Small intestine (tissue), 7 donors: ENCODE measurements around the gene TRPV2. TPM values are rescaled to one million over a fixed set of nuclear protein-coding genes. Genes with fewer than 3 reads are reported as not detected.
"Not testable (repeated sequence)": the region's sequence is repeated elsewhere in the genome, so short reads cannot be mapped to it uniquely, and the experiment has no call there.

ENCODE experiments used
- DNase-seq, 2 donors: peaks; one replicate each; pipeline versions ENCODE4 v3.0.0 to v3.0.0-alpha.2; 2013
- FAIRE-seq: peaks from 2 replicates; lab custom pipeline; 2012; peaks lifted over from hg19 to GRCh38; lab: Jason Lieb, UNC
- H3K27ac ChIP-seq, 3 donors: one replicate each; pipeline ENCODE4 v1.5.1; 2013; ENCODE audit warnings: low read length in 2 of 3, mild to moderate bottlenecking in 2 of 3, control low read depth in 1 of 3, inconsistent platforms in 1 of 3, low read depth in 1 of 3, moderate library complexity in 1 of 3
- H3K27me3 ChIP-seq, 3 donors: one replicate each; pipeline ENCODE4 v1.6.1; 2013; ENCODE audit warnings: low read length in 3 of 3, inconsistent platforms in 1 of 3; ENCODE audit not compliant: control insufficient read depth in 3 of 3, insufficient read depth in 3 of 3
- H3K36me3 ChIP-seq, 3 donors: one replicate each; pipeline ENCODE4 v1.6.1; 2013; ENCODE audit warnings: low read length in 3 of 3, inconsistent platforms in 1 of 3, low read depth in 1 of 3, mild to moderate bottlenecking in 1 of 3, moderate library complexity in 1 of 3; ENCODE audit not compliant: control insufficient read depth in 3 of 3, insufficient read depth in 2 of 3
- H3K4me1 ChIP-seq, 3 donors: one replicate each; pipeline ENCODE4 v1.6.1; 2013; ENCODE audit warnings: low read length in 2 of 3, inconsistent platforms in 1 of 3, low read depth in 1 of 3, mild to moderate bottlenecking in 1 of 3, moderate library complexity in 1 of 3; ENCODE audit not compliant: control insufficient read depth in 3 of 3, insufficient read depth in 2 of 3
- H3K4me3 ChIP-seq, 3 donors: one replicate each; pipeline ENCODE4 v1.5.1; 2013; ENCODE audit warnings: low read length in 3 of 3, control low read depth in 1 of 3, inconsistent platforms in 1 of 3, low read depth in 1 of 3, mild to moderate bottlenecking in 1 of 3, moderate library complexity in 1 of 3
- H3K9me3 ChIP-seq, 2 donors: one replicate each; pipeline ENCODE4 v1.6.1; 2013; ENCODE audit warnings: low read depth in 1 of 2, low read length in 1 of 2; ENCODE audit not compliant: control insufficient read depth in 2 of 2, insufficient read depth in 1 of 2
- WGBS, 3 donors: extraction: QIAGEN DNeasy Blood & Tissue Kit; methylation state at CpG; one replicate each; pipeline ENCODE4 v1.1.7; 2013; 5-methylcytosine and 5-hydroxymethylcytosine counted together
- polyA plus RNA-seq, 4 donors: library from polyadenylated mRNA; stranded (reverse) in 3 of 4; unstranded in 1 of 4; fragments of 200-250 nt in 3 of 4; fragments of 120-200 nt in 1 of 4; gene quantifications; one replicate each; pipeline versions ENCODE4 v1.2.1 to v1.2.3, GENCODE V29; 2013
- donor health status: healthy with polysubstance abuse.
- donor health status: control.
- donor health status: control.
- donor health status: Bipolar disorder and iron deficiency.
- donor health status: healthy.

The TRPV2 gene
- polyA plus RNA-seq, 4 donors = 0.45 to 9.3 (median 3.3) TPM

GRCh38 chr17:16398270-16399267, 16.8 kb upstream of the TRPV2 start:
- Histone ChIP-seq H3K27ac (no peak overlapping the region), H3K36me3 (no peaks in the 10 kb centered on the region), H3K4me1 (no peaks in the 10 kb centered on the region), H3K4me3 (no peak overlapping the region), H3K27me3 (no peaks in the 10 kb centered on the region), H3K9me3 (no peaks in the 10 kb centered on the region)
- FAIRE-seq (no peak), DNase-seq (no peak)
- WGBS, 3 donors = 59 to 75% (median 63%) methylated on average over 8 to 9 of the region's 9 CpGs

GRCh38 chr17:16403847-16404246, 11.5 kb upstream of the TRPV2 start:
- not testable (repeated sequence) for H3K4me3 ChIP-seq, DNase-seq, H3K27me3 ChIP-seq, FAIRE-seq, H3K27ac ChIP-seq, H3K4me1 ChIP-seq, H3K36me3 ChIP-seq, H3K9me3 ChIP-seq
- 90 to 98% (median 94%) methylated on average over 9 of the region's 9 CpGs for WGBS, 3 donors

- H3K4me3 ChIP-seq = peak overlapping the region; percentile 23 to 54 (median 50)
- 7 to 8% (median 7%) methylated on average over 57 to 67 of the region's 67 CpGs for WGBS, 3 donors
Observed at GRCh38 chr17:16406742-16407674, 8.4 kb upstream of the TRPV2 start.

GRCh38 chr17:16407911-16408588, 7.3 kb upstream of the TRPV2 start:
- H3K4me1 ChIP-seq = peaks cover 0 to 8% (median 3%) of the 10 kb centered on the region in 3 donors
- H3K27ac ChIP-seq = peak overlapping the region in 2 of 3 donors; percentile 19 to 83
- 25 to 32% (median 31%) methylated on average over 11 to 14 of the region's 14 CpGs for WGBS, 3 donors
- H3K4me3 ChIP-seq = no peak overlapping the region
- H3K36me3 ChIP-seq = no peaks in the 10 kb centered on the region
- DNase-seq = peak; percentile 58 to 75
- H3K27me3 ChIP-seq = peaks cover 0 to 3% (median 0%) of the 10 kb centered on the region in 3 donors
- H3K9me3 ChIP-seq = no peaks in the 10 kb centered on the region
- FAIRE-seq = no peak

More at GRCh38 chr17:16406742-16407674, 8.4 kb upstream of the TRPV2 start:
- peaks cover 0 to 3% (median 0%) of the 10 kb centered on the region in 3 donors for H3K27me3 ChIP-seq
- peak; percentile 45 to 72 for DNase-seq
- peaks cover 0 to 8% (median 3%) of the 10 kb centered on the region in 3 donors for H3K4me1 ChIP-seq
- peak overlapping the region in 2 of 3 donors; percentile 18 to 33 for H3K27ac ChIP-seq
- no peaks in the 10 kb centered on the region for H3K36me3 ChIP-seq
- FAIRE-seq = no peak
- H3K9me3 ChIP-seq = no peaks in the 10 kb centered on the region

- peak overlapping the region in 1 of 3 donors; percentile 88 for H3K27ac ChIP-seq
- DNase-seq (no peak), FAIRE-seq (no peak)
- 93 to 99% (median 93%) methylated on average over 6 to 7 of the region's 7 CpGs for WGBS, 3 donors
- peaks cover 0 to 20% (median 10%) of the 10 kb centered on the region in 3 donors for H3K4me1 ChIP-seq
- no peaks in the 10 kb centered on the region for H3K27me3 ChIP-seq
- H3K4me3 ChIP-seq = no peak overlapping the region
- H3K36me3 ChIP-seq = peaks cover 0 to 12% (median 0%) of the 10 kb centered on the region in 3 donors
- no peaks in the 10 kb centered on the region for H3K9me3 ChIP-seq
Observed at GRCh38 chr17:16417399-16417798, 2.0 kb downstream of the TRPV2 start.

- FAIRE-seq (no peak), DNase-seq (no peak)
- Histone ChIP-seq H3K36me3 (peaks cover 0 to 16% (median 0%) of the 10 kb centered on the region in 3 donors), H3K27me3 (no peaks in the 10 kb centered on the region), H3K9me3 (no peaks in the 10 kb centered on the region), H3K4me1 (peaks cover 0 to 20% (median 10%) of the 10 kb centered on the region in 3 donors), H3K27ac (peak overlapping the region in 1 of 3 donors; percentile 88), H3K4me3 (no peak overlapping the region)
- 72 to 82% (median 82%) methylated on average over 6 to 7 of the region's 7 CpGs for WGBS, 3 donors
Observed at GRCh38 chr17:16417896-16418684, 2.7 kb downstream of the TRPV2 start.

GRCh38 chr17:16418685-16419068, 3.3 kb downstream of the TRPV2 start:
- Histone ChIP-seq H3K27me3 (no peaks in the 10 kb centered on the region), H3K4me3 (no peak overlapping the region), H3K27ac (peak overlapping the region in 1 of 3 donors; percentile 88), H3K36me3 (peaks cover 0 to 16% (median 3%) of the 10 kb centered on the region in 3 donors), H3K9me3 (no peaks in the 10 kb centered on the region), H3K4me1 (peaks cover 0 to 20% (median 10%) of the 10 kb centered on the region in 3 donors)
- WGBS, 3 donors = 50 to 76% (median 57%) methylated on average over 2 of the region's 2 CpGs
- DNase-seq = no peak
- FAIRE-seq = no peak
